IPS-NIHi7 (cell line): Measurements from ENCODE around the gene PLSCR1.

Source experiments
- DNase-seq: peaks from one replicate; pipeline ENCODE4 v3.0.0; 2012; ENCODE audit warnings: mixed read lengths; ENCODE audit errors: extremely low spot score

PLSCR1 gene

DNA sequence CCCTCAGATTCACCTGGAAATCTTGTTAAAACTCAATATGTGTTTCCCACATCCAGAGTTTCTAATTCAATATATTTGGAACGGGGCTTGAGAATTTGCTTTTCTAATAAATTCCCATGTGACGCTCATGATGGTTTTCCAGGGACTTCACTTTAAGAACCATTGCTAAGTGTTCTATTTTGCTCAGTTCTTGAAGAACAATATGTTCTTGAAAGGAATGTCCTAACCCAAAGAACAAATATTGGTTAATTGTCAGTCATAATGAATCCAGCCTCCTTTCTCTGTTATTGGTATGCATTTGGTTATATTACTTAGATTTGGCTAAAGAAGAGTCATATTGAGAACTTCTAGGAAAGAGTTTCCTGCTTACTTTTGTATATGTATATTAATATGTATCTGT is 70.7 kb downstream of the PLSCR1 start:
- DNase-seq: no peak

- no peak for DNase-seq
These were observed 71.8 kb downstream of the PLSCR1 start for GRCh38 chr3:146472611-146473010.

DNA sequence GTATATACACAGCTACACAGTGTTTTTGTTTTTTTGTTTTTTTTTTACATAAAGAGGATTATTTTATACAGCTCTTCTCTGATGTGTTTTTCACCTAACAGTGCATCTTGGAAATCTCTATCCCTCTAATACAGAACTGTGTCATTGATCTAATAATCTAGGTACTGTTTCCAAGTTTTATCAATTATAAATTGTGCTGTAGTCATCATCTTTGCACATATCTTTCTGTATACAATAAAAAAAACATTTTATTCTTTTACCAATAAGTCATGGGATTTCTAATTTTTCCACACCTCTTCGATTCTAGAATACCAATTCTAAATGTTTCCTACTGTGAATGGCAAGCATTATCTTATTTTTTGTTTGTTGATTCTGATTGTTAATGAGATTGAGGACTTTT is 73.4 kb downstream of the PLSCR1 start:
- DNase-seq: no peak

DNA sequence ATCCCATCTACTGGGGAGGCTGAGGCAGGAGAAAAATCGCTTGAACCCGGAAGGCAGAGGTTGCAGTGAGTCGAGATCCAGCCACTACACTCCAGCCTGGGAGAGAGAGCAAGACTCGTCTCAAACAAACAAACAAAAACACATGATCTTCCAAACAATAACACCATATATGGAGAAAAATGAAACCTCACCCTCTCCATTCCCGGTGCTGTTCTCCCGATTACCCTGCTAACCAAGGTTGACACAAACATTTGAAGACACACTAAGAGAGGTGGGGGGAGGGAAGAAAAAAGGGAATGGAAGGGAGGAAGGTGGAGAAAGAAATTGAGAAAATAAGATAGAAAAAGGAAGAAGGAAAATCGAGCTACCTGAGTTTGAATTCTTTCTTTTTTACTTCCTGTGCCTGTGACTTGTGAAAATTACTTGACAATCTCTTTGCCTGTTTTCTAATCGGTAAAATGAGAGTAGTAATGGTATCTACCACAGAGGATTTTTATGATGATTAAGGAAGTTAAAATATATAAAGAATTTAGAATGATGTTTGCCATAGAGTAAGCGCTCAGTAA is 73.9 kb downstream of the PLSCR1 start:
- no peak for DNase-seq

- DNase-seq: peak; percentile 82
These were observed 75.0 kb downstream of the PLSCR1 start, which contains the start of gene PLSCR2 for GRCh38 chr3:146469150-146470017. Gene PLSCR2, minus strand, starts transcription at chr3:146469561. Its CDS starts 9,657 bp downstream, at chr3:146459904.

GRCh38 chr3:146468671-146469149 is 75.7 kb downstream of the PLSCR1 start:
- DNase-seq: no peak

DNA sequence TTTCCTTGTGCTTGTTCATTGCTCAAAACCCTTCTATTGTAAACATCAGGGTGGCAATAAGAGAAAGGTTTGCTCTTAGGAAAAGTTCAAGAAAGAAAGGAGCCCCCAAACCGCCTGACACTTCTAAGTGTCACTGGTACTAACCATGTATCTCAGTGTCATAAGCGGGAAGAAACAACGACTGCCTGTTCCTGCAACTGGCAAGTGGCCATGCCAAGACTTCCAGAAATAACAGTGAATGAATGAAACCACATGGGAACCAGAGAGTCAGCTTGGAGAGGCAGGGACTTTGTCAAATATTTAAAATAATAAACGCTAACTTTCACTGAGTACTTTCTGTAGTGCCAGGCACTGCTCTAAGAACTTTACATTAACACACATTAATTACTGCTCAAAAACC is 76.2 kb downstream of the PLSCR1 start:
- DNase-seq: no peak

DNA sequence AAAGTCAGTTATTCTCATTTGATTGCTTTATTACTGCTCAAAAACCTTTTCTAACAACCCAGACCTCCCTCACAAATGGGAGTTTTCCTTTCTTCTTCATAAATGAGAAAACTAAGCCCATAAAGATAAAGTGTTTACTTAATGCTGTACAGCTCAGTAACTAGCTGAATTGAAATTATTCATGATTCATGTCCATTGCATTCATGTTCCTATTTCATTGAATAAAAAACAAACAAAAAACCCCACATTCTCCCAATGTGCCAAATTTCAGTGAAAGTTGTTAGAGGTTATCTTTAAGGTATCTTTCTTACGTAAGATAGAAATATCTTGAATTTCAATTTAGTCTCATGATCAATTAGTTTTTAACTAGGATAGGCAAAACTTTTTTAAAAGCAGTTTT is 77.8 kb downstream of the PLSCR1 start:
- DNase-seq: no peak

DNA sequence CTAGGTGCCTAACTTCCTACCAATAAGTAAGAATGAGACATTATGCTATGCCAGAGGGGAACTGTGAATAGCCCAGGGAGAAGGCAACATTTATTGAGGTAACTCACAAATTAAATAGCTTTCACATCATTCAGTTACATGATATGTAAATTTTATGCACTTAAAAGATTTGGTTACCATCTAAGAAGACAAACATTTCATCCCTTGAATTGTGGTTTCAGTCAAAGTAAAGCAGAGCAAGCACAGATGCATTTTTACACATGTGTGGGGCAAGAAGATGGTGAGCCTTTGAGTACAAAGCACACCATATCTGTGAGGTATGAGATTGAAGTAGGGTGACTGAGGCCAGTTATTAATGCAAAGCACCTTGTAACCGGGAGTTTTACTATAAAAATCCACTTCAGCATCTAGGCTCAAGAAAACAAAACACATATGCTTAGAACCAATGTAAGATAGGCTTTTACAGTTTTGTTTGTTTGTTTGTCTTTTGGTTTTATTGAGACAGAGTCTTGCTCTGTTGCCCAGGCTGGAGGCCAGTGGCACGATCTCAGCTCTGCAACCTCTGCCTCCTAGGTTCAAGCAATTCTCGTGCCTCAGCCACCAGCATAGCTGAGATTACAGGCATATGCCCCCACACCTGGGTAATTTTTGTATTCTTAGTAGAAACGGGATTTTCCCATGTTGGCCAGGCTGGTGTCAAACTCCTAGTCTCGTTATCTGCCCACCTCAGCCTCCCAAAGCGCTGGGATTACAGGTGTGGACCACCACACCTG is 78.5 kb downstream of the PLSCR1 start:
- no peak for DNase-seq
